ENCODE measurements around the gene ERBB3.

Gene ERBB3

DNA sequence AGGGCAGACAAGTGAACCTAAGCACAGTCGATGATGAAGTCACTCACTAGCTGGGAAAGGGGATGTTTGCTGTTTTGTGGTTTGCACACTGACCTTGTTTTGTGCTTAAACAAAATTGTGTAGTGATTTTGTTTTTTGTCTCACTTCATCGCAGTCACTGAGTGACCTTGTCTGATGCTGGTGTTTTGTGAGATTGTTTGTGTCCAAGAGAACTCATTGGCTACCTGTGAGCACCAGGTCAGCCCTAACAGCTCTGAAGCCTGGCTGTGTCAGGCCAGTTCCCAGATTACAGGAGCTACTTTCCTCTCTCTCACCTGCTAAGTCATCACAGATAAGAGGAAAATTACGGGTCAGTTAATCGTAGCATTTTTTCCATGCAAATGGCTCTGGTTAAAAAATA is 44.2 kb downstream of the ERBB3 start:
- no peaks in the 10 kb centered on the region for H3K9me3 ChIP-seq (ENCODE audit: insufficient read depth, low read length)
- H3K27me3 ChIP-seq (ENCODE audit: low read length): no peaks in the 10 kb centered on the region
- H3K79me2 ChIP-seq (ENCODE audit: insufficient read depth, low read length): peaks cover 15% of the 10 kb centered on the region
- no peaks in the 10 kb centered on the region for H3K9me2 ChIP-seq (replicated peaks; ENCODE audit: insufficient read depth, low read length)
- H3F3A ChIP-seq (ENCODE audit: insufficient read depth): peaks cover 25% of the 10 kb centered on the region
- no peaks in the 10 kb centered on the region for H4K20me1 ChIP-seq (ENCODE audit: low read depth, low read length)
- no peaks in the 10 kb centered on the region for H3K36me3 ChIP-seq (ENCODE audit: low read length)
- H3K4me2 ChIP-seq (ENCODE audit: low read depth, low read length, poor library complexity, severe bottlenecking): no peak overlapping the region
- TF ChIP-seq, protein P1, sequence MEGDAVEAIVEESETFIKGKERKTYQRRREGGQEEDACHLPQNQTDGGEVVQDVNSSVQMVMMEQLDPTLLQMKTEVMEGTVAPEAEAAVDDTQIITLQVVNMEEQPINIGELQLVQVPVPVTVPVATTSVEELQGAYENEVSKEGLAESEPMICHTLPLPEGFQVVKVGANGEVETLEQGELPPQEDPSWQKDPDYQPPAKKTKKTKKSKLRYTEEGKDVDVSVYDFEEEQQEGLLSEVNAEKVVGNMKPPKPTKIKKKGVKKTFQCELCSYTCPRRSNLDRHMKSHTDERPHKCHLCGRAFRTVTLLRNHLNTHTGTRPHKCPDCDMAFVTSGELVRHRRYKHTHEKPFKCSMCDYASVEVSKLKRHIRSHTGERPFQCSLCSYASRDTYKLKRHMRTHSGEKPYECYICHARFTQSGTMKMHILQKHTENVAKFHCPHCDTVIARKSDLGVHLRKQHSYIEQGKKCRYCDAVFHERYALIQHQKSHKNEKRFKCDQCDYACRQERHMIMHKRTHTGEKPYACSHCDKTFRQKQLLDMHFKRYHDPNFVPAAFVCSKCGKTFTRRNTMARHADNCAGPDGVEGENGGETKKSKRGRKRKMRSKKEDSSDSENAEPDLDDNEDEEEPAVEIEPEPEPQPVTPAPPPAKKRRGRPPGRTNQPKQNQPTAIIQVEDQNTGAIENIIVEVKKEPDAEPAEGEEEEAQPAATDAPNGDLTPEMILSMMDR (IDR thresholded peaks at IDR 0.05; ENCODE audit: insufficient read depth, low read length, poor library complexity, severe bottlenecking): no peak
- TF ChIP-seq EZH2phosphoT487 (conservative IDR thresholded peaks at IDR 0.05; ENCODE audit: low read length): no peak
- H3K27ac ChIP-seq (ENCODE audit: low read depth, low read length): peak overlapping the region; percentile 27; the same call in 1 of the 2 replicates
- 0 out of 2 replicates have a peak overlapping the region, but pooled peaks have one; percentile 7 for H3K9ac ChIP-seq (ENCODE audit: low read length)
- no peak overlapping the region for H2AFZ ChIP-seq (ENCODE audit: low read depth, low read length, severe bottlenecking)
- no peak overlapping the region for H3K4me3 ChIP-seq (ENCODE audit: insufficient read depth, low read length, poor library complexity, severe bottlenecking)

DNA sequence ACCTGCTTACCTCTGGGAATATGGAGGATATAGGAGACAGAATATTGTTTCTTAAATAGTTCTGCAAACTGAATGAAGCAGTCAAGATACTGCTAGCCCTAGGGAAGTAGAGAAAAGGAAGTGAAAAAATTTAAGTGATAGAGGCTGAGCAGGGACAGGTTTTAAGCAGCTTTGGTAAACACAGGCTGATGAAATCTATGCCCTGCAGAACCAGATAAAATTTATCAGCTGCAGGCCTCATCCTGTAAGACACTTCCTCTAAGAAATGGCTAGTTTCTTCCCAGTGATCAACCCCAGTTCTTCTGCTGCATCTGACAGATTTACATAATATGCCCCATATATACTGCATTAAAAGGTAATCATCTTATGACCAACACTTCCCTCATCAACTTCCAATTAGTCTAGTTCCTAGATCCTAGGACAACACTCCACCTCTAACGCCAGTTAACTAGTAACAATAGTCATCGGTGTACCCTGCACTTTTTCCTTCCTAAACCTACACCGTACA is 46.8 kb downstream of the ERBB3 start:
- Histone ChIP-seq H3K36me3 (ENCODE audit: low read length) (no peaks in the 10 kb centered on the region), H3K9me3 (ENCODE audit: insufficient read depth, low read length) (no peaks in the 10 kb centered on the region), H4K20me1 (ENCODE audit: low read depth, low read length) (no peaks in the 10 kb centered on the region), H3K27me3 (ENCODE audit: low read length) (no peaks in the 10 kb centered on the region), H3F3A (ENCODE audit: insufficient read depth) (peaks cover 24% of the 10 kb centered on the region), H3K4me2 (ENCODE audit: low read depth, low read length, poor library complexity, severe bottlenecking) (peak overlapping the region; percentile 69), H3K27ac (ENCODE audit: low read depth, low read length) (peak overlapping the region; percentile 83), H3K9me2 (replicated peaks; ENCODE audit: insufficient read depth, low read length) (no peaks in the 10 kb centered on the region), H3K4me3 (ENCODE audit: insufficient read depth, low read length, poor library complexity, severe bottlenecking) (no peak overlapping the region), H3K79me2 (ENCODE audit: insufficient read depth, low read length) (peaks cover 15% of the 10 kb centered on the region; the same call in 1 of the 2 replicates), H2AFZ (ENCODE audit: low read depth, low read length, severe bottlenecking) (no peak overlapping the region), H3K9ac (ENCODE audit: low read length) (peak overlapping the region; percentile 50)
- TF ChIP-seq, protein P1 (IDR thresholded peaks at IDR 0.05; ENCODE audit: insufficient read depth, low read length, poor library complexity, severe bottlenecking): no peak
- no peak for TF ChIP-seq EZH2phosphoT487 (conservative IDR thresholded peaks at IDR 0.05; ENCODE audit: low read length)

DNA sequence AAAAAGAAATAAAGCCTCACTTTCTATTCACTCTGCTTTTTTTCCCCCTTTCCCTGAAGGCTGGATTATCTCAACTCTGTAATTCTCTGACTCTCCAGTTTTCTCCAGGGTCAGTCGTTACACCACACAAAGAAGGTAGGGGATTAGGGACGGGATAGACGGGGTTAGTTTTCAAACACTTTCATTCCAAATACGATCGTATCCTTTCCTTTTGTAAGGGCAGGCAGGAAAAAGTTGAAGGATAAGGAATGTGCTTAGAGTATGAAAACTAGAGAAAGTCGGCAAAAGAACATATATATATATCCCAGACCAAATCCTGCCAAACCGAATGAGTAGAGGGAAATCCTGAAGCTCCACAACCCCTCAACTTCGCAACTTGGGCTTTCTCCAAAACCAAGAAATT is 47.5 kb downstream of the ERBB3 start:
- peak overlapping the region; percentile 50 for H3K9ac ChIP-seq (ENCODE audit: low read length)
- peak overlapping the region; percentile 26 for H3K4me3 ChIP-seq (ENCODE audit: insufficient read depth, low read length, poor library complexity, severe bottlenecking)
- no peaks in the 10 kb centered on the region for H3K36me3 ChIP-seq (ENCODE audit: low read length)
- peaks cover 24% of the 10 kb centered on the region for H3F3A ChIP-seq (ENCODE audit: insufficient read depth)
- H3K9me3 ChIP-seq (ENCODE audit: insufficient read depth, low read length): no peaks in the 10 kb centered on the region
- no peak overlapping the region for H2AFZ ChIP-seq (ENCODE audit: low read depth, low read length, severe bottlenecking)
- H3K79me2 ChIP-seq (ENCODE audit: insufficient read depth, low read length): peaks cover 15% of the 10 kb centered on the region; the same call in 1 of the 2 replicates
- no peaks in the 10 kb centered on the region for H3K9me2 ChIP-seq (replicated peaks; ENCODE audit: insufficient read depth, low read length)
- H3K27ac ChIP-seq (ENCODE audit: low read depth, low read length): peak overlapping the region; percentile 83
- TF ChIP-seq, protein P1 (IDR thresholded peaks at IDR 0.05; ENCODE audit: insufficient read depth, low read length, poor library complexity, severe bottlenecking): no peak
- TF ChIP-seq EZH2phosphoT487 (conservative IDR thresholded peaks at IDR 0.05; ENCODE audit: low read length): no peak
- no peaks in the 10 kb centered on the region for H3K27me3 ChIP-seq (ENCODE audit: low read length)
- peak overlapping the region; percentile 69 for H3K4me2 ChIP-seq (ENCODE audit: low read depth, low read length, poor library complexity, severe bottlenecking)
- H4K20me1 ChIP-seq (ENCODE audit: low read depth, low read length): no peaks in the 10 kb centered on the region

Data from SU-DHL-6 (cell line).